Measurements from ENCODE around the gene SCAMP4.

The SCAMP4 gene

GRCh38 chr19:1921825-1922224 is 16.6 kb downstream of the SCAMP4 start:
- no peaks in the 10 kb centered on the region for H3K4me1 Mint-ChIP-seq
- no peak for DNase-seq
- H3K27me3 Mint-ChIP-seq (ENCODE audit: low read depth, poor library complexity), result no peaks in the 10 kb centered on the region
- peaks cover 38% of the 10 kb centered on the region for H3K36me3 Mint-ChIP-seq (ENCODE audit: low read depth)
- no peak overlapping the region for H3K4me3 Mint-ChIP-seq
- no peaks in the 10 kb centered on the region for H3K9me3 Mint-ChIP-seq
- peak overlapping the region; percentile 61 for H3K27ac Mint-ChIP-seq
- no peak for TF ChIP-seq CTCF (IDR thresholded peaks at IDR 0.05)

GRCh38 chr19:1922803-1923202 is 17.6 kb downstream of the SCAMP4 start:
- Mint-ChIP-seq H3K36me3 (ENCODE audit: low read depth) (peaks cover 41% of the 10 kb centered on the region), H3K9me3 (peaks cover 4% of the 10 kb centered on the region), H3K27me3 (ENCODE audit: low read depth, poor library complexity) (no peaks in the 10 kb centered on the region), H3K4me3 (no peak overlapping the region), H3K27ac (no peak overlapping the region), H3K4me1 (no peaks in the 10 kb centered on the region)
- DNase-seq, result no peak
- TF ChIP-seq CTCF (IDR thresholded peaks at IDR 0.05), result no peak

GRCh38 chr19:1923319-1923718 is 18.1 kb downstream of the SCAMP4 start:
- no peak overlapping the region for H3K27ac Mint-ChIP-seq
- no peak overlapping the region for H3K4me3 Mint-ChIP-seq
- TF ChIP-seq CTCF (IDR thresholded peaks at IDR 0.05), result no peak
- peaks cover 7% of the 10 kb centered on the region for H3K9me3 Mint-ChIP-seq
- H3K36me3 Mint-ChIP-seq (ENCODE audit: low read depth), result peaks cover 44% of the 10 kb centered on the region
- H3K4me1 Mint-ChIP-seq, result no peaks in the 10 kb centered on the region
- DNase-seq, result no peak
- H3K27me3 Mint-ChIP-seq (ENCODE audit: low read depth, poor library complexity), result peaks cover 3% of the 10 kb centered on the region

- Mint-ChIP-seq H3K9me3 (peaks cover 7% of the 10 kb centered on the region), H3K27ac (no peak overlapping the region), H3K4me1 (peaks cover under 1% of the 10 kb centered on the region), H3K27me3 (ENCODE audit: low read depth, poor library complexity) (peaks cover 12% of the 10 kb centered on the region), H3K4me3 (no peak overlapping the region), H3K36me3 (ENCODE audit: low read depth) (peaks cover 40% of the 10 kb centered on the region)
- DNase-seq, result no peak
- no peak for TF ChIP-seq CTCF (IDR thresholded peaks at IDR 0.05)
Observed at GRCh38 chr19:1924320-1924961, 19.2 kb downstream of the SCAMP4 start.

- peaks cover 33% of the 10 kb centered on the region for H3K36me3 Mint-ChIP-seq (ENCODE audit: low read depth)
- H3K4me3 Mint-ChIP-seq, result no peak overlapping the region
- H3K27me3 Mint-ChIP-seq (ENCODE audit: low read depth, poor library complexity), result peaks cover 13% of the 10 kb centered on the region
- TF ChIP-seq CTCF (IDR thresholded peaks at IDR 0.05), result no peak
- H3K9me3 Mint-ChIP-seq, result peaks cover 11% of the 10 kb centered on the region
- peaks cover 8% of the 10 kb centered on the region for H3K4me1 Mint-ChIP-seq
- no peak overlapping the region for H3K27ac Mint-ChIP-seq
- DNase-seq, result no peak
Observed at GRCh38 chr19:1925544-1925943, 20.3 kb downstream of the SCAMP4 start.
